Activated naive CD4-positive, alpha-beta T cell treated with anti-CD3 and anti-CD28 coated beads, Interleukin-2, amount 10 ng/mL, durations not matched to agents 7 days and 5 days (primary cell): Measurements from ENCODE around the gene MTR.
"Not testable (repeated sequence)": the region's sequence is repeated elsewhere in the genome, so short reads cannot be mapped to it uniquely, and the experiment has no call there.

Source experiments
- CTCF ChIA-PET: fragments of 350-600 bp; sonication (Branson Sonifier 250); formaldehyde crosslinking; loops from one replicate; lab custom pipeline; 2021; ENCODE audit warnings: antibody characterized with exemption; lab: Charles Lee
- DNase-seq: peaks from one replicate; pipeline ENCODE4 v3.0.0-alpha.2; 2020
- H3K27ac Mint-ChIP-seq: one replicate; pipeline ENCODE4 v1.8.0; 2021; ENCODE audit warnings: mild to moderate bottlenecking, moderate library complexity, mixed read lengths
- H3K27me3 Mint-ChIP-seq: one replicate; pipeline ENCODE4 v1.8.0; 2021; ENCODE audit warnings: mild to moderate bottlenecking, mixed read lengths
- H3K36me3 Mint-ChIP-seq: one replicate; pipeline ENCODE4 v1.8.0; 2021; ENCODE audit warnings: mixed read lengths
- H3K4me1 Mint-ChIP-seq: one replicate; pipeline ENCODE4 v1.8.0; 2021; ENCODE audit warnings: mixed read lengths
- H3K4me3 Mint-ChIP-seq: one replicate; pipeline ENCODE4 v1.8.0; 2021; ENCODE audit warnings: mild to moderate bottlenecking, moderate library complexity, mixed read lengths
- H3K9me3 Mint-ChIP-seq: one replicate; pipeline ENCODE4 v1.8.0; 2021; ENCODE audit warnings: mixed read lengths

Gene MTR

GRCh38 chr1:236893626-236894545 lies 98.8 kb downstream of the MTR start:
- CTCF ChIA-PET = no interaction called here

DNA sequence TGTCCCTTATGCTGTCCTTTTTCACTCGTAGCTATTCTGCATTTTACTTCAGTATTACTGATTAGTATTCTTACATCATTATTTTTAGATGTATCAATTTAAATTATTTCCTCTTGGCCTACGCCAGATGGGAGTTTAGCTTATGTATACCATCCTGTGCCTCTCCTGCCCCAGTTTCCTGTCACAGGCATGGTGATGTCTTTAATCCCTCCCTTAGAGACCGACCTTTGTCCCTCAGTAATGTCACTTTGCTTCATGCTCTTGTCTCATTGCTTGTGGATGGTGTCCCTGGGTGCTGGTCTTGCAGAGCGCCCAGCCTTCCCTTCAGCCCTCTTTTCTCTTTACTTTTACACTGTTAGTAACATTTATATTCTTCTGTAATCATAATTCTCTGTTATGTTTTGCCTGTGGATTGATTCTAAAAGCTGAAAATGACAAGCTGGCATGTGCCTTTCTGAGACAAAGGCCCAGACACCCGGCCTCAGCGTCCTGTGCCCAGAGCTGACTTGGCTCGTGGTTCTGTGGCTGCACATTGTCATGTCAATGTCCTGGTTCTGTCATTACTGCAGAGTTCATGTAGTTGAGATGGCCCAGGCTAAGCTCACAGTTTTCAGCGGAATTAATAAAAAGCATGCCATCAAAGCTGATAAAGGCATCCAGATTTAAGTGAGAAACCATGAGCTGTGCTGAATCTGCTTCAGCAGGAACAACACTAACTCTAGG lies 100.7 kb downstream of the MTR start:
- H3K36me3 Mint-ChIP-seq = peaks cover 64% of the 10 kb centered on the region
- H3K4me1 Mint-ChIP-seq = no peaks in the 10 kb centered on the region
- no peak overlapping the region for H3K4me3 Mint-ChIP-seq
- H3K27ac Mint-ChIP-seq = no peak overlapping the region
- no peaks in the 10 kb centered on the region for H3K9me3 Mint-ChIP-seq
- CTCF ChIA-PET = no interaction called here
- no peaks in the 10 kb centered on the region for H3K27me3 Mint-ChIP-seq
- DNase-seq = no peak

More at GRCh38 chr1:236893626-236894545, 98.8 kb downstream of the MTR start:
- Mint-ChIP-seq H3K9me3 (no peaks in the 10 kb centered on the region), H3K4me3 (no peak overlapping the region), H3K36me3 (peaks cover 60% of the 10 kb centered on the region), H3K27me3 (no peaks in the 10 kb centered on the region), H3K4me1 (no peaks in the 10 kb centered on the region), H3K27ac (no peak overlapping the region)
- DNase-seq = no peak

- no peaks in the 10 kb centered on the region for H3K9me3 Mint-ChIP-seq
- CTCF ChIA-PET = no interaction called here
- no peaks in the 10 kb centered on the region for H3K4me1 Mint-ChIP-seq
- peaks cover 64% of the 10 kb centered on the region for H3K36me3 Mint-ChIP-seq
- H3K27me3 Mint-ChIP-seq = no peaks in the 10 kb centered on the region
- no peak overlapping the region for H3K4me3 Mint-ChIP-seq
- DNase-seq = no peak
- no peak overlapping the region for H3K27ac Mint-ChIP-seq
Observed at GRCh38 chr1:236896716-236897115, 101.6 kb downstream of the MTR start.

- H3K27me3 Mint-ChIP-seq = no peaks in the 10 kb centered on the region
- DNase-seq = no peak
- H3K4me3 Mint-ChIP-seq = no peak overlapping the region
- no peak overlapping the region for H3K27ac Mint-ChIP-seq
- H3K9me3 Mint-ChIP-seq = no peaks in the 10 kb centered on the region
- no peaks in the 10 kb centered on the region for H3K4me1 Mint-ChIP-seq
- CTCF ChIA-PET = no interaction called here
- peaks cover 15% of the 10 kb centered on the region for H3K36me3 Mint-ChIP-seq
Observed at GRCh38 chr1:236904892-236905741, 110.0 kb downstream of the MTR start.

DNA sequence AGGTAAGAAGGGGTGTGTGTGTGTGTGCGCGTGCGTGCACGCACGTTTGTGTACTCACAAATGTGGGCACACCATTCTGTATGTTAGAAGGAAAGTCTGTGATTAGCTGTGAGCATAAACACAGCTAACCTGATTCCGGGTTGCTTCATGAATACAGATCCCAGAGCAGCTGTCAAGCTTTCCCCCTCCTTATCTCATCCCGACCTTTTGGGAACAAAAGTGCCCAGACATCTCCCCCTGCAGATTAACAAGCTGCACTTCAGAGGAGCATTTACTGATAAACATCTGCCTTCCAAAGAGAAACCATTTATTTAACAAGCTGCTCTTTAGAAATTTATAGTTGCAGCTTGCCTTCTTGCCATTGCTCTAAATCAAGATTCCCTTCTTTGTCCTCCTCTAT lies 112.1 kb downstream of the MTR start:
- H3K4me1 Mint-ChIP-seq = no peaks in the 10 kb centered on the region
- CTCF ChIA-PET = no interaction called here
- no peak for DNase-seq
- no peaks in the 10 kb centered on the region for H3K27me3 Mint-ChIP-seq
- no peak overlapping the region for H3K27ac Mint-ChIP-seq
- peaks cover 3% of the 10 kb centered on the region for H3K36me3 Mint-ChIP-seq
- no peaks in the 10 kb centered on the region for H3K9me3 Mint-ChIP-seq
- no peak overlapping the region for H3K4me3 Mint-ChIP-seq

- DNase-seq = no peak
- CTCF ChIA-PET = interaction anchor here (0.7 kb wide), 1 partner anchor 320 kb away, joined by 4 read pairs; no protein-coding TSS in a partner anchor
Observed at GRCh38 chr1:236908669-236909068, 113.6 kb downstream of the MTR start.

GRCh38 chr1:236911047-236911446 lies 116.0 kb downstream of the MTR start:
- H3K4me3 Mint-ChIP-seq, H3K36me3 Mint-ChIP-seq, CTCF ChIA-PET, H3K9me3 Mint-ChIP-seq, H3K4me1 Mint-ChIP-seq, DNase-seq, H3K27me3 Mint-ChIP-seq, H3K27ac Mint-ChIP-seq: not testable (repeated sequence)

More at GRCh38 chr1:236908669-236909068, 113.6 kb downstream of the MTR start:
- no peaks in the 10 kb centered on the region for H3K9me3 Mint-ChIP-seq
- H3K4me3 Mint-ChIP-seq = no peak overlapping the region
- no peak overlapping the region for H3K27ac Mint-ChIP-seq
- H3K36me3 Mint-ChIP-seq = no peaks in the 10 kb centered on the region
- no peaks in the 10 kb centered on the region for H3K4me1 Mint-ChIP-seq
- no peaks in the 10 kb centered on the region for H3K27me3 Mint-ChIP-seq

DNA sequence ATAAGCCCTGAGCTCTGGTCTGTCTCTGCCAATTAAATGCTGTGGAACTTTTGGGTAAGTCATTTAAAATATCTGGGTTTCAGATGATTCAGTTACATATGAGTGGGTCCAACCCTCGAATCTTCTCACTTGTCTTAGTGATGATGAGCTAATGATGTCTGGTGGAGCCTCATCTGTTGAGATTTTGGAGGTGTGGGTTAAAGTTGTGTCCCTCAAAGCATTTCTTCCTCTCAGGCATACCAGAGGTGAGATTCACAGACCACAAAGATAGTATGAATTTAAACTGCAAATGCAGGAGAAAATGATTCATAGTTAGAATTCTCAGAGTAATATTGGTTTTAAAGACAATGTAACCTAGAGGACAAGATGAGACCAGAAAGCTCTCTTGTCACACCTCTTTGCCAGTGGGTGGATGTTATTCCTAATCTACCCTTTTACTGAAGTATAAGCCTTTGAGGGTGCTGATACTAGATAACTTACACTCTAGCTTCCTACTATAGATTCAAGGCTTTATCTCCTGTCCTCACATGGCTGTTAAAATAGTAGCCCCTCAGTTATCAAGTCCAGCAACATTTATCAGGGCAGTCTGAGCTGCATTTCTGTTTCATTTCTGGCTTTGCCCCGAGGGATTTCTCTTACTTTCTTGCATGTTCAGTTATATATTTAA lies 118.4 kb downstream of the MTR start:
- Mint-ChIP-seq H3K27ac (no peak overlapping the region), H3K36me3 (peaks cover 1% of the 10 kb centered on the region), H3K4me3 (no peak overlapping the region), H3K9me3 (peaks cover 5% of the 10 kb centered on the region), H3K27me3 (no peaks in the 10 kb centered on the region), H3K4me1 (no peaks in the 10 kb centered on the region)
- CTCF ChIA-PET = no interaction called here
- DNase-seq = no peak

DNA sequence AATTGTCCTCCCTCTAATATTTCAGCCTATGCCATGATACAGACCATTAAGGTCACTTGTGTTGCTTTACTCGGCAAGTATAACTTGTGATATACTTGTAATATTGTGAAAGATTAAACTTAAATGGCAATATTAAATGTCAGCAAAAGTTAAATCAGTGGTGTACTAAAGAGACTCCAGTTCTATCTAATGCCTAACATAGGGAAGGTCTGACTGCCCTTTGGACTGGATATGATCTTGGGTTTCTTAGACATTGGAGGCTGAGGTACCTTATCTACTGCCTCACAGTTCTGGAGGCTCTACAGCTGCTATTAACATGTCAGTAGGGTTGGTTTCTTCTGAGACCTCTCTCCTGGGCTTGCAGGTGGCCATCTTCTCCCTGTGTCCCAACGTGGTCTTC lies 119.3 kb downstream of the MTR start:
- Mint-ChIP-seq H3K27me3 (no peaks in the 10 kb centered on the region), H3K9me3 (peaks cover 6% of the 10 kb centered on the region), H3K4me1 (no peaks in the 10 kb centered on the region), H3K4me3 (no peak overlapping the region), H3K27ac (no peak overlapping the region), H3K36me3 (peaks cover 1% of the 10 kb centered on the region)
- CTCF ChIA-PET = no interaction called here
- no peak for DNase-seq

DNA sequence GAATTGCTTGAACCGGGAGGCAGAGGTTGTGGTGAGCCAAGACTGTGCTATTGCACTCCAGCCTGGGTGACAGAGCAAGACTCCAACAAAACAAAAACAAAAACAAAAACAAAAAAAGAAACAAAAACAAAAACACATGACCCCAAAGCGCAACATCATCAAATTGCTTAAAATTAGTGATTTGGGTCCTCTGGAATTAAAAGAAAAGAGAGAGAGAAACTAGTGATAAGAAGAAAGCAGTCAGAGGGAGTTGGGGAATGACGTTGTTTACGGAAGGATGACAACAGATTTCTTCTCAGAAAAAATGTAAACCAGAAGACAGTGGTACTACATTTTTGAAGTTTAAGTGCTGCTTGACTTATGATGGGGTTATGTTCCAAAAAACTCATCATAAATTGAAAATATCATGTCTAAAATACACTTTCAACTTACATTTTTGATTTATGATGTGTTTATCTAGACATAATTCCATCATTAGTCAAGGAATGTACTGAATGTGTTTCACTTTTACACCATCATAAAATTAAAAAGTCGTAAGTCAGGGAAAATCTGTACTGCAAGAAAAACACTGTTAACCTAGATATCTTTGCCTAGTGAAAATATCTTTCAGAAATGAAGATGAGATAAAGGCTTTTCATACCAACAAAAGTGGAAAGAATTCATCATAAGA lies 121.2 kb downstream of the MTR start:
- no peak for DNase-seq
- H3K27ac Mint-ChIP-seq = no peak overlapping the region
- CTCF ChIA-PET = no interaction called here
- H3K27me3 Mint-ChIP-seq = no peaks in the 10 kb centered on the region
- H3K36me3 Mint-ChIP-seq = peaks cover 1% of the 10 kb centered on the region
- H3K9me3 Mint-ChIP-seq = peaks cover 6% of the 10 kb centered on the region
- H3K4me3 Mint-ChIP-seq = no peak overlapping the region
- no peaks in the 10 kb centered on the region for H3K4me1 Mint-ChIP-seq

DNA sequence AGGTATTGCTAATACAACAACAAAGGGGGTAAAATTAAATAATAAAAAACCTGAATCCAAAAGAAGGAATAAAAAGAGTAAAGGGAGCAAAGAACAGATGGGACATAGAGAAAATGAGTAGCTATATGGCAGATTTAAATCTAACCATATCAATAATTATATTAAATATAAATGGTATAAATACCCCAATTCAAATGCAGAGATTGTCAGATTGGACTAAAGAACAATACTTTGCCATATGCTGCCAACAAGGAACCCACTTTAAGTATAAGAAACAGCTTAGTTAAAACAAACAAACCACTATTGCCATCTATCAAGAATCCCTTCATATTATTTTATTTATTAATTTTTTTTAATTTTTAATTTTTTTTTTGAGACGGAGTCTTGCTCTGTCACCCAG lies 122.4 kb downstream of the MTR start:
- H3K27ac Mint-ChIP-seq = no peak overlapping the region
- peaks cover 6% of the 10 kb centered on the region for H3K9me3 Mint-ChIP-seq
- H3K4me1 Mint-ChIP-seq = no peaks in the 10 kb centered on the region
- peaks cover 1% of the 10 kb centered on the region for H3K36me3 Mint-ChIP-seq
- no peaks in the 10 kb centered on the region for H3K27me3 Mint-ChIP-seq
- CTCF ChIA-PET = interaction anchor here (1.2 kb wide), 1 partner anchor 158 kb away, joined by 3 read pairs; no protein-coding TSS in a partner anchor
- no peak overlapping the region for H3K4me3 Mint-ChIP-seq
- DNase-seq = no peak

- Mint-ChIP-seq H3K36me3 (peaks cover 1% of the 10 kb centered on the region), H3K27ac (no peak overlapping the region), H3K4me1 (no peaks in the 10 kb centered on the region), H3K27me3 (no peaks in the 10 kb centered on the region), H3K4me3 (no peak overlapping the region), H3K9me3 (peaks cover 6% of the 10 kb centered on the region)
- no peak for DNase-seq
- CTCF ChIA-PET = interaction anchor here (0.7 kb wide), 1 partner anchor 151 kb away, joined by 4 read pairs; no protein-coding TSS in a partner anchor
Observed at GRCh38 chr1:236920286-236920894, 125.3 kb downstream of the MTR start.

GRCh38 chr1:236921610-236922009 lies 126.5 kb downstream of the MTR start:
- H3K4me1 Mint-ChIP-seq = no peaks in the 10 kb centered on the region
- H3K36me3 Mint-ChIP-seq = no peaks in the 10 kb centered on the region
- H3K9me3 Mint-ChIP-seq = peaks cover 6% of the 10 kb centered on the region
- no peaks in the 10 kb centered on the region for H3K27me3 Mint-ChIP-seq
- CTCF ChIA-PET = no interaction called here
- no peak overlapping the region for H3K4me3 Mint-ChIP-seq
- no peak overlapping the region for H3K27ac Mint-ChIP-seq
- no peak for DNase-seq
